Suppressor macrophage treated with lipopolysaccharide for 4 hours (primary cell): ENCODE data around the gene PRAC1.
A peak's percentile ranks its signal among the peaks of the same experiment; 100 is the strongest.

Experiments
- DNase-seq: peaks from one replicate; pipeline ENCODE4 v3.0.0-alpha.2; 2020

Gene PRAC1

DNA sequence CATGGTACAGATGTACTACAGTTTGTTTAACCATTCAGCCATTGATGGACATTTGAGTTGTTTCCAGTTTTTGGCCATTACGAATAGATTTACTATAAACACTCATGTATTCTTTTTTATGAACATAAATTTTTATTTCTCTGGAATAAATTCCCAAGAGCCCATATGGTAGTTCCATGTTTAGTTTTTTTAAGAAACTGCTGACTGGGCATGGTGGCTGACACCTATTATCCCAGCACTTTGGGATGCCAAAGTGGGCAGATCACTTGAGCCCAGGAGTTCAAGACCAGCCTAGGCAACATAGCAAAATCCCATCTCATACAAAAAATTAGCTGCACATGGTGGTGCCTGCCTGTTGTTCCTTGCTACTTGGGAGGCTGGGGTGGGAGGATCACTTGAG, 30.3 kb downstream of the PRAC1 start:
- no peak for DNase-seq

DNA sequence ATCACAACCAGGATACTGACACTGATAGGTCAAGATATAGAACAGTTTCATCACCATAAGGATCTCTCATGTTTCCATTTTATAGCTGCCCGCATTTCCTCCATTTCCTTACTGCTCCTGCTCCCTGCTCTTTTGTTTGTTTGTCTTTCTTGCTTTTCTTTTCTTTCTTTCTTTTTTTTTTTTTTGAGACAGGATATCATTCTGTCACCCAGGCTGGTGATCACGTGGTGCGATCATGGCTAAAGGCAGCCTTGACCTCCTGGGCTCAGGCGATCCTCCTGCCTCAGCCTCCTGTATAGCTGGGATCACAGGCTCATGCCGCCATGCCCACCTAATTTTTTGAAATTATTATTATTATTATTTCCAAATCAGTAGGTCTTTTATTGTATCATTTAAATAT, 31.7 kb downstream of the PRAC1 start:
- DNase-seq: no peak

DNA sequence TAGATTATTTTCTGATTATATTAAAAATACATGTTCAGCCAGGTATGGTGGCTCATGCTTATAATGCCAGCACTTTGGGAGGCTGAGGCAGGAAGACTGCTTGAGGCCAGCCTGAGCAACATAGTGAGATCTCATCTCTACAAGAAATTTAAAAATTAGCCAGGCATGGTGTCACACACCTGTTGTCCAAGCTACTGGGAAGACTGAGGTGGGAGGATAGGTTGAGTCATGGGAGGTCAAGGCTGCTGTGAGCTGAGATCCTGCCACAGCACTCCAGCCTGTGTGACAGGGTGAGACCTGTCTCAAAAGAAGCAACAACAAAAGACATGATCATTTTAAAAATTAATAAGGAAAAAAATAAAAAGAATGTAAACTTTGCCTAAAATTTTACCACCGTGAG, 40.7 kb downstream of the PRAC1 start:
- DNase-seq: no peak

DNA sequence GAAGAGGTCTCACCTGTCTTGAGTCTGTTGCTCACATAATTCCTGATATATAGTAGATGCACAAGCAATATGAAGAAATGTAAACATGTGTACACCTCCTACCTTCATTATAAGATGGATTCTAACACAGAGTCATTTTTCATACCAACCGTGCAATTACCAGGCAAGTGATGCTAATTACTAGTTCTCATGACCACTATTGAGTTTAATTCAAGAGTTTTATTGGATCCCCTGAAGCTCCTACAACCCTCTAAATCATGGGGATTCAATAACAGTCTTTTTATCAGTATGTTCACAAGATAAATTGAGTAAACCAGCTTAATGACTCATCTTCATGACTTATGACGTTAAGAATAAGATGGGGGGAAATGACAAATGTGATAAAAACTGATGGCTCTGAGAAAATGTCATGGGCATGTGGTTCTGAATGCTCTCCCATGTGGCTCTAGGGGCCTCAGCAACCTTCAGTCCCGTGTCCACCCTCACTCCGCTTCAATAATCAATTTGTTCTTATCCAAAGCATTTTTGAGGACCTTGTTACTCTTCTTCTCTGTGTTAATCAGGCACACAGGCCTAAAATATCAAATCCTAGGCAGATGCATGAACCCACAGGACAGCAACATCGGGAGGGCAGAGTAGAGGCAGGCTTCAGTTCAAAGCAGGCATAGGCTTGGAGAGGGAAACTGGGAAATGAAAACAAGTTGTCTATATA, 42.8 kb downstream of the PRAC1 start:
- no peak for DNase-seq

DNA sequence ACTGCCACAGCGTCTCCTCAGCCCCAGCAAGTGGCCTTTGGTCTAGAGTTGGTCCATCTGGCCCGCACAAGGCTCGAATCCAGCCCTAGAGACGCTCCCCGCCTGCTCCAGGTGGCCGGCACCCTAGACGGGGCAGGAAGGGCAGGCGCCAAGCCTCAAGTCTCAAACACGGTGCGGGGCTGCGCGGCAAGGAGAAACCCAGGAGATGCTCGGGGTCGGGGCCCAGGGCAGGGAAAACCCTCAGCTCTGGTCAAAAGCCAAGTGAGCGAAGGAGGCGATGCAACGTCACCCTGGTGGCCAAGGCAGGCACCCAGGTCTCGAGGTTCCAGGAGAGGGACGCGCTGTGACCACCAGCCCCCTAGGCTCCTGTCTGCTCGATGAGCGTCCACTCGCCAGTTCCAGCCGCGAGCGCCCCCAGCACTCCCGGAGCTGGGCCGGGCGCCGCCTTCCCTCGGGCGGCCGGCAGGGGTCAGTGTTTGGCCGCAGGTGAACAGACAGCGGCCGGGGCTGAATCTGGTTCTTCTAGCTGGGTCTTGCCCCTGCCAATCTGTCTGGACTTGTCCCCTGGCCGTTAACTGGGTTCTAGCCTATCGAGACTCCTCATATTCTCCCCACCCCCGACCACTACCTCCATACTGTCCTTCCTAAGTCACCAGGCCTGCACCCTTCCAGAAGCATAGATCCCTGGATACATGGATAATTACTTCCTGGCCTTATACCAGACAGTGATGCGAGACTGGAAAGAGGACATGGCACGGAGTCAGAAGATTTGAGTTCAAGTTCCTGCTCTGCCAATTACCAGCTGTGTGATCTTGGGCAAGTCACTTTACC, 44.0 kb downstream of the PRAC1 start:
- DNase-seq: peak; percentile 75

DNA sequence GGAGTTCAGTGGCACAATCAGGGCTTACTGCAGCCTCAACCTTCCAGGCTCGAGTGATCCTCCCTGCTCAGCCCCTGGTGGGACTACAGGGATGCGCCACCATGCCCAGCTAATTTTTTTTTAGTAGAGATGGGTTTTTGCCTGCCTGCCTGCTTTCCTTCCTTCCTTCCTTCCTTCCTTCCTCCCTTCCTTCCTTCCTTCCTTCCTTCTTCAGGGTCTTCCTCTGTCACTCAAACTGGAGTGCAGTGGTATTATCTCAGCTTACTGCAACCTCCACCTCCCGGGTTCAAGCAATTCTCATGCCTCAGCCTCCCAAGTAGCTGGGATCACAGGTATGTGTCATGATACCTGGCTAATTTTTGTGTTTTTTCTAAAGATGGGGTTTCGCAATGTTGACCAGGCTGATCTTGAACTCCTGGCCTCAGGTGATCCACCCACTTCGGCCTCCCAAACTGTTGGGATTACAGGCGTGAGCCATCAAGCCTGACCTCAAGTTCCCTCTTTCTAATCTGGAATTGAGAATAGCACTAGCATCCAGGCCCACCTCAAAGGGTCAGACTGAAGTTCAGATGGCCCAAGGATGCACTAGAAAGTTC, 45.3 kb downstream of the PRAC1 start:
- no peak for DNase-seq

DNA sequence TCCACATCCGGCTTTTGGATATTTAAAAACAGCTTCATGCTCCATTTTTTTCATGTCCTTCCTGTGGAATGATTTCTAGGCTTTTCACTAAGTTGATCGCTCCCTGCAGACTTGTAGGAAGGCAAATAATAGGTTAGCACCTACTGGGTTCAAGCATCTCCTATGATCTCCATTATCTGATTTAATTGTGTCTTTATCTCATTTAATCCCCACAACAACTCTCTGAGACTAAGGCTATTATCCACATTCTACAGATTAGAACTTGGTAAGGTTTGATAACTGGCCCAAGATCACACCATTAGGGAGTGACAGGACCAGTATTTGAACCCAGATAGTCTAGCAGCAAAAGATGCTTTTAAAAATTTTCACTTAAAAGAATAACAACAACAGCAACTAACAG, 50.0 kb downstream of the PRAC1 start:
- no peak for DNase-seq
